Astrocyte (in vitro differentiated cells and primary cell): ENCODE data around the gene SLCO3A1. TPM values are rescaled to one million over a fixed set of nuclear protein-coding genes. Genes with fewer than 3 reads are reported as not detected.

Experiments used
- DNase-seq: peaks from one replicate; pipeline ENCODE4 v3.0.0-alpha.2; 2010; ENCODE audit warnings: low read depth
- FAIRE-seq: peaks from 2 replicates; lab custom pipeline; 2011; peaks lifted over from hg19 to GRCh38; lab: Jason Lieb, UNC
- H2AFZ ChIP-seq: 2 replicates; pipeline ENCODE4 v1.6.0; 2012; ENCODE audit warnings: low read depth, low read length, inconsistent platforms
- H3K27ac ChIP-seq: 2 replicates; pipeline ENCODE4 v1.5.1; 2011; ENCODE audit warnings: low read depth, low read length, inconsistent platforms
- H3K27me3 ChIP-seq: 2 replicates; pipeline ENCODE4 v1.6.0; 2011; ENCODE audit warnings: low read length, inconsistent platforms; ENCODE audit not compliant: insufficient read depth
- H3K36me3 ChIP-seq: 2 replicates; pipeline ENCODE4 v1.5.1; 2011; ENCODE audit warnings: low read length, inconsistent platforms; ENCODE audit not compliant: insufficient read depth
- H3K4me1 ChIP-seq: 2 replicates; pipeline ENCODE4 v1.5.1; 2011; ENCODE audit warnings: low read length, inconsistent platforms; ENCODE audit not compliant: insufficient read depth
- H3K4me2 ChIP-seq: 2 replicates; pipeline ENCODE4 v1.6.0; 2012; ENCODE audit warnings: low read length, inconsistent platforms
- H3K4me3 ChIP-seq: 2 replicates; pipeline ENCODE4 v1.5.1; 2011; ENCODE audit warnings: low read depth, mild to moderate bottlenecking, low read length, inconsistent platforms; ENCODE audit not compliant: insufficient read depth
- H3K79me2 ChIP-seq: 2 replicates; pipeline ENCODE4 v1.6.0; 2012; ENCODE audit warnings: mild to moderate bottlenecking, low read length, inconsistent platforms; ENCODE audit not compliant: insufficient read depth
- H3K9ac ChIP-seq: 2 replicates; pipeline ENCODE4 v1.6.0; 2012; ENCODE audit warnings: mild to moderate bottlenecking, low read length, inconsistent platforms
- H3K9me3 ChIP-seq: 2 replicates; pipeline ENCODE4 v1.5.1; 2012; ENCODE audit warnings: low read depth, mild to moderate bottlenecking, low read length, inconsistent platforms; ENCODE audit not compliant: insufficient read depth
- H4K20me1 ChIP-seq: 2 replicates; pipeline ENCODE4 v1.6.0; 2012; ENCODE audit warnings: low read length, inconsistent platforms; ENCODE audit not compliant: insufficient read depth
- H3K27ac Mint-ChIP-seq: one replicate; pipeline ENCODE4 v1.8.0; 2021; ENCODE audit warnings: mild to moderate bottlenecking, mixed read lengths; ENCODE audit not compliant: unreplicated experiment
- H3K27me3 Mint-ChIP-seq: one replicate; pipeline ENCODE4 v1.8.0; 2021; ENCODE audit warnings: low read depth, mixed read lengths; ENCODE audit not compliant: unreplicated experiment
- H3K36me3 Mint-ChIP-seq: one replicate; pipeline ENCODE4 v1.8.0; 2021; ENCODE audit warnings: low read depth, mixed read lengths; ENCODE audit not compliant: unreplicated experiment
- H3K4me1 Mint-ChIP-seq: one replicate; pipeline ENCODE4 v1.8.0; 2021; ENCODE audit warnings: low read depth, mixed read lengths; ENCODE audit not compliant: unreplicated experiment
- H3K4me3 Mint-ChIP-seq: one replicate; pipeline ENCODE4 v1.8.0; 2021; ENCODE audit warnings: mild to moderate bottlenecking, moderate library complexity, mixed read lengths; ENCODE audit not compliant: unreplicated experiment
- H3K9me3 Mint-ChIP-seq: one replicate; pipeline ENCODE4 v1.8.0; 2021; ENCODE audit warnings: mild to moderate bottlenecking, mixed read lengths; ENCODE audit not compliant: unreplicated experiment
- CTCF ChIP-seq: IDR thresholded peaks from 2 replicates; pipeline ENCODE4 v1.5.1; 2011; ENCODE audit warnings: low read depth, mild to moderate bottlenecking, inconsistent platforms, low read length, moderate library complexity; ENCODE audit not compliant: insufficient read depth
- EZH2 ChIP-seq: IDR thresholded peaks from 2 replicates; pipeline ENCODE4 v1.6.1; 2012; ENCODE audit warnings: mild to moderate bottlenecking, low read length, inconsistent platforms; ENCODE audit not compliant: insufficient read depth
- total RNA-seq: library from RNA; stranded (reverse); gene quantifications from 2 replicates; pipeline ENCODE4 v1.2.1, GENCODE V29; 2021

Gene SLCO3A1
- total RNA-seq, 1 donor from 2014 or later = 9.4 TPM

GRCh38 chr15:91941871-91942658, 88.6 kb downstream of the SLCO3A1 start:
- DNase-seq (no peak), FAIRE-seq (no peak)
- Histone ChIP-seq H3K4me3 (no peak overlapping the region), H3K79me2 (no peaks in the 10 kb centered on the region), H3K9me3 (no peaks in the 10 kb centered on the region), H3K27ac (no peak overlapping the region), H3K4me2 (no peak overlapping the region), H3K27me3 (no peaks in the 10 kb centered on the region), H3K36me3 (no peaks in the 10 kb centered on the region), H3K4me1 (no peaks in the 10 kb centered on the region), H3K9ac (no peak overlapping the region), H2AFZ (no peak overlapping the region), H4K20me1 (peaks cover 5% of the 10 kb centered on the region)
- peaks cover 2% of the 10 kb centered on the region for H3K27me3 Mint-ChIP-seq
- H3K4me3 Mint-ChIP-seq = no peak overlapping the region
- peaks cover 2% of the 10 kb centered on the region for H3K36me3 Mint-ChIP-seq
- H3K4me1 Mint-ChIP-seq = peaks cover 18% of the 10 kb centered on the region
- TF ChIP-seq EZH2 (no peak), CTCF (no peak)
- H3K9me3 Mint-ChIP-seq = peaks cover 2% of the 10 kb centered on the region
- no peak overlapping the region for H3K27ac Mint-ChIP-seq

DNA sequence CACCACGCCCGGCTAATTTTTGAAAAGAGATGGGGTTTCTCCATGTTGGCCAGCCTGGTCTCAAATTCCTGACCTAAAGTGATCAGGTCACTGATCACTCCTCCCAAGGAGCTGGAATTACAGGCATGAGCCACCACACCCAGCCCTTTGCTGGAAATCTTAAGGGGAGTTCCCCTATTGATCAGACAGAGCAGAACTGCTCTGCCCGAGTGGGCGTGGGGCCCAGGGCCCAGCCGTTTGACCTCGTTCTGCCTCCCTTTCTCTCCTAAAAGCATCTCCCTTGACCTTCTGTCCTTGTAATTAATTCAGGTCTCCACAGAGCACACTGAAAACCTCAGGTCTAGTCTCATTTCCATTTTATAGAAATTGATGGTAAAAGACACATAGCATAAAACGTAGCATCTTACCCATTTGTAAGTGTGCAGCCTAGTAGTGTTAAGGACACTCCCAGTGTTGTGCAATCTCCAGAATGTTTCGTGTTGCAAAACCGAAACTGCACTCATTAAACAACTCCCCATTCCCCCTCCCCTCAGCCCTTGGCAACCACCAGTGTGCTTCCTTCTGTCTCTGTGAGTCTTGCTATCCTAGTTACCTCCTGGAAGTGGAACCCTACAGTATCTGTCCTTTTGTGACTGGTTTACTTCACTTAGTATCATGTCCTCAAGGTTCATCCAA, 89.3 kb downstream of the SLCO3A1 start:
- Histone ChIP-seq H4K20me1 (peaks cover 5% of the 10 kb centered on the region), H2AFZ (no peak overlapping the region), H3K27ac (no peak overlapping the region), H3K27me3 (no peaks in the 10 kb centered on the region), H3K36me3 (no peaks in the 10 kb centered on the region), H3K9me3 (no peaks in the 10 kb centered on the region), H3K4me2 (peak overlapping the region; percentile 23), H3K4me1 (peaks cover 2% of the 10 kb centered on the region), H3K9ac (no peak overlapping the region), H3K4me3 (no peak overlapping the region), H3K79me2 (no peaks in the 10 kb centered on the region)
- Mint-ChIP-seq H3K27me3 (peaks cover 2% of the 10 kb centered on the region), H3K4me1 (peaks cover 22% of the 10 kb centered on the region), H3K9me3 (peaks cover 2% of the 10 kb centered on the region), H3K4me3 (no peak overlapping the region), H3K27ac (no peak overlapping the region), H3K36me3 (peaks cover 2% of the 10 kb centered on the region)
- TF ChIP-seq EZH2 (no peak), CTCF (no peak)
- peak; percentile 71 for FAIRE-seq
- DNase-seq = peak; percentile 81
